ENCODE data around the gene CADM4.

DNA sequence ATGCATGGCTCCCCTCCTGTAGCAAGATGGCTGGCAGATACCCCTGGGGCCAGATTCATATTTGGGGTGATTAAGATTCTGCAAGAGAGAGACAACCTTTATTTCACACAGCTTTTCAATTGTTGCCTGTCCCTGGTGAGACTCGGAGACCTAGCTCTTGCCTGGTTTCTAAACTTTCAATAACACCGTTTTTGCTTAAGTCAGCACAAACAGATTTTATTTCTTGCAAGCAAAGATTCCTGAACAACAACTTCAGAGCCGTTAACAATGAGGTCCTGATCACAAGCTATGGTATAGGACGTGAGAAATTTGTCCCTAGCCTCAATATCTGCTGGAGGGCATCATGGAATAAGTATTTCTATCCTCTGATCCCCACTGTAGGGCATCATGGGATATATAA lies 2.9 kb upstream of the CADM4 start:
- TF ChIP-seq, protein P1, sequence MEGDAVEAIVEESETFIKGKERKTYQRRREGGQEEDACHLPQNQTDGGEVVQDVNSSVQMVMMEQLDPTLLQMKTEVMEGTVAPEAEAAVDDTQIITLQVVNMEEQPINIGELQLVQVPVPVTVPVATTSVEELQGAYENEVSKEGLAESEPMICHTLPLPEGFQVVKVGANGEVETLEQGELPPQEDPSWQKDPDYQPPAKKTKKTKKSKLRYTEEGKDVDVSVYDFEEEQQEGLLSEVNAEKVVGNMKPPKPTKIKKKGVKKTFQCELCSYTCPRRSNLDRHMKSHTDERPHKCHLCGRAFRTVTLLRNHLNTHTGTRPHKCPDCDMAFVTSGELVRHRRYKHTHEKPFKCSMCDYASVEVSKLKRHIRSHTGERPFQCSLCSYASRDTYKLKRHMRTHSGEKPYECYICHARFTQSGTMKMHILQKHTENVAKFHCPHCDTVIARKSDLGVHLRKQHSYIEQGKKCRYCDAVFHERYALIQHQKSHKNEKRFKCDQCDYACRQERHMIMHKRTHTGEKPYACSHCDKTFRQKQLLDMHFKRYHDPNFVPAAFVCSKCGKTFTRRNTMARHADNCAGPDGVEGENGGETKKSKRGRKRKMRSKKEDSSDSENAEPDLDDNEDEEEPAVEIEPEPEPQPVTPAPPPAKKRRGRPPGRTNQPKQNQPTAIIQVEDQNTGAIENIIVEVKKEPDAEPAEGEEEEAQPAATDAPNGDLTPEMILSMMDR (optimal IDR thresholded peaks at IDR 0.05 in 1 of 3, IDR thresholded peaks at IDR 0.05 in 1 of 3, conservative IDR thresholded peaks at IDR 0.05 in 1 of 3; ENCODE audit: extremely low read depth in 1 of 3, insufficient read depth in 2 of 3, low read length in 3 of 3): no peak
- TF ChIP-seq EZH2 (IDR thresholded peaks at IDR 0.05; ENCODE audit: low read length): no peak

Measured in keratinocyte (primary cell).